MM.1S (cell line): ENCODE results near the gene ABCA1.

ENCODE experiments used
- EZH2 ChIP-seq: fragments of 300-600 bp; sonication (generic); optimal IDR thresholded peaks from 2 replicates; pipeline ENCODE3; 2017; ENCODE audit warnings: low read depth, mild to moderate bottlenecking, antibody characterized with exemption, low read length, mixed read lengths
- TF ChIP-seq, protein P1 (sequence below): fragments of 300-600 bp; sonication (generic); IDR thresholded peaks from 2 replicates; pipeline ENCODE4 v1.5.1; 2016; ENCODE audit warnings: antibody characterized with exemption, low read length, mixed read lengths

DNA sequence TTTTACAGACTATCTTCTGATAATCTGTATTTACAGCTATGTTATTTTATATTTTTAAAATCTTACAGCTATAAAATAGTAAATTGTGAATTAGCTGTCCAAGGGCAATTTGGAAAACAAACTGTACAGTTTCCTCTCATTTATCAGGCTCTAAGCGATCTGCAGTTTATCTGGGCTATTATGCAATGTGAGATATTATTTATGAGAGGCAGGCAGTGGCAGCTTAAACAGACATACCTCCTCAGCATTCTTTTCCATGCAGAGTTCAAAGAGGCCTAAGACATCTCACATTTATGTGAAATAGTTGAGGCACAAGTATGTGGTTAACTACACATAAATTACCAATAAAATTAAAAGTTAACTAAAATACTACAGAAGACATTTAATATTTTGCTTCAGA, 153.8 kb downstream of the ABCA1 start:
- no peak for TF ChIP-seq EZH2
- TF ChIP-seq, protein P1, sequence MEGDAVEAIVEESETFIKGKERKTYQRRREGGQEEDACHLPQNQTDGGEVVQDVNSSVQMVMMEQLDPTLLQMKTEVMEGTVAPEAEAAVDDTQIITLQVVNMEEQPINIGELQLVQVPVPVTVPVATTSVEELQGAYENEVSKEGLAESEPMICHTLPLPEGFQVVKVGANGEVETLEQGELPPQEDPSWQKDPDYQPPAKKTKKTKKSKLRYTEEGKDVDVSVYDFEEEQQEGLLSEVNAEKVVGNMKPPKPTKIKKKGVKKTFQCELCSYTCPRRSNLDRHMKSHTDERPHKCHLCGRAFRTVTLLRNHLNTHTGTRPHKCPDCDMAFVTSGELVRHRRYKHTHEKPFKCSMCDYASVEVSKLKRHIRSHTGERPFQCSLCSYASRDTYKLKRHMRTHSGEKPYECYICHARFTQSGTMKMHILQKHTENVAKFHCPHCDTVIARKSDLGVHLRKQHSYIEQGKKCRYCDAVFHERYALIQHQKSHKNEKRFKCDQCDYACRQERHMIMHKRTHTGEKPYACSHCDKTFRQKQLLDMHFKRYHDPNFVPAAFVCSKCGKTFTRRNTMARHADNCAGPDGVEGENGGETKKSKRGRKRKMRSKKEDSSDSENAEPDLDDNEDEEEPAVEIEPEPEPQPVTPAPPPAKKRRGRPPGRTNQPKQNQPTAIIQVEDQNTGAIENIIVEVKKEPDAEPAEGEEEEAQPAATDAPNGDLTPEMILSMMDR: no peak
